ENCODE results near the gene SLIT3.

SLIT3 gene

GRCh38 chr5:169072233-169072632, 228.7 kb downstream of the SLIT3 start:
- no peak for DNase-seq (ENCODE audit: low read depth)
- TF ChIP-seq MAX (IDR thresholded peaks at IDR 0.05; ENCODE audit: low read depth, low read length) (no peak), MYC (IDR thresholded peaks at IDR 0.05; ENCODE audit: low read depth, low read length) (no peak), POLR2A (IDR thresholded peaks at IDR 0.05; ENCODE audit: extremely low read depth, insufficient read length) (no peak), CTCF (IDR thresholded peaks at IDR 0.05; ENCODE audit: low read depth, low read length) (no peak)
- no peak overlapping the region for H3K4me3 ChIP-seq (ENCODE audit: low read depth, low read length)

GRCh38 chr5:169070413-169070812, 230.5 kb downstream of the SLIT3 start:
- H3K4me3 ChIP-seq (ENCODE audit: low read depth, low read length): no peak overlapping the region
- DNase-seq (ENCODE audit: low read depth): no peak
- TF ChIP-seq MAX (IDR thresholded peaks at IDR 0.05; ENCODE audit: low read depth, low read length) (no peak), MYC (IDR thresholded peaks at IDR 0.05; ENCODE audit: low read depth, low read length) (no peak), POLR2A (IDR thresholded peaks at IDR 0.05; ENCODE audit: extremely low read depth, insufficient read length) (no peak), CTCF (IDR thresholded peaks at IDR 0.05; ENCODE audit: low read depth, low read length) (no peak)

- DNase-seq (ENCODE audit: low read depth): no peak
- no peak overlapping the region for H3K4me3 ChIP-seq (ENCODE audit: low read depth, low read length)
- TF ChIP-seq POLR2A (IDR thresholded peaks at IDR 0.05; ENCODE audit: extremely low read depth, insufficient read length) (no peak), CTCF (IDR thresholded peaks at IDR 0.05; ENCODE audit: low read depth, low read length) (no peak), MAX (IDR thresholded peaks at IDR 0.05; ENCODE audit: low read depth, low read length) (no peak), MYC (IDR thresholded peaks at IDR 0.05; ENCODE audit: low read depth, low read length) (no peak)
Observed at GRCh38 chr5:169067751-169068173, 233.2 kb downstream of the SLIT3 start.

GRCh38 chr5:169065400-169065799, 235.5 kb downstream of the SLIT3 start:
- no peak for DNase-seq (ENCODE audit: low read depth)
- TF ChIP-seq CTCF (IDR thresholded peaks at IDR 0.05; ENCODE audit: low read depth, low read length) (no peak), MAX (IDR thresholded peaks at IDR 0.05; ENCODE audit: low read depth, low read length) (no peak), MYC (IDR thresholded peaks at IDR 0.05; ENCODE audit: low read depth, low read length) (no peak), POLR2A (IDR thresholded peaks at IDR 0.05; ENCODE audit: extremely low read depth, insufficient read length) (no peak)
- H3K4me3 ChIP-seq (ENCODE audit: low read depth, low read length): no peak overlapping the region

- TF ChIP-seq CTCF (IDR thresholded peaks at IDR 0.05; ENCODE audit: low read depth, low read length): no peak
- no peak for TF ChIP-seq POLR2A (IDR thresholded peaks at IDR 0.05; ENCODE audit: extremely low read depth, insufficient read length)
- TF ChIP-seq MYC (IDR thresholded peaks at IDR 0.05; ENCODE audit: low read depth, low read length): no peak
- TF ChIP-seq MAX (IDR thresholded peaks at IDR 0.05; ENCODE audit: low read depth, low read length): no peak
- no peak overlapping the region for H3K4me3 ChIP-seq (ENCODE audit: low read depth, low read length)
- no peak for DNase-seq (ENCODE audit: low read depth)
Observed at GRCh38 chr5:169064093-169064492, 236.8 kb downstream of the SLIT3 start.

Measured in NB4 (cell line).